Esophagus squamous epithelium (tissue), 4 donors: Measurements from ENCODE around the gene TXLNB.

Source experiments
- POLR2A ChIP-seq, 4 donors: fragments of 450-650 bp; IDR thresholded peaks; one replicate each; pipeline ENCODE4 v1.6.1; 2017; ENCODE audit warnings: antibody characterized with exemption in 4 of 4, mild to moderate bottlenecking in 4 of 4, moderate library complexity in 3 of 4
- TF ChIP-seq, protein P1 (sequence below), 6 experiments: fragments of 450-650 bp in 4 of 6; fragments of 200-600 bp in 2 of 6; sonication (generic) in 2 of 6; IDR thresholded peaks; one replicate each; pipeline ENCODE4 v1.5.1; 2016 to 2019; ENCODE audit warnings: antibody characterized with exemption in 6 of 6, mild to moderate bottlenecking in 4 of 6, moderate library complexity in 4 of 6

DNA sequence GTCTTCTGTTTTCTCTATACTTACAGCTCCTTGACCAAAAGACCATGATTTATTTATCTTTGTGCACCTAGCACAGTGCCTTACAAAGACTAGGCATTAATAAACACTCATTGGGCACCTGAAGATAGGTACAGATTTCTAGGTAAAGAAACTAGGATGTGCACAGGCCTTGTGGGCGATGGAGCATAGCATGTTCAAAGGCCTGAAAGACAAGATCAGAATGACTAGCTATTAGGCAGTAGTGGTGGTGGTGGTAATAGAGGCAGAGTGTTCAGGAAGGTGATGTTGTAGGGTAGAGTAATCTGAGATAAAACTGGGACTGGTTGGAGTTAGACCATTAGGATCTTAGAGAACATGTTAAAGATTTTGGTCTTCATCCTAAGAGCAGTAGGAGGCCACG lies 3.9 kb downstream of the TXLNB start:
- TF ChIP-seq POLR2A (IDR thresholded peaks at IDR 0.05): no peak
- TF ChIP-seq, protein P1, sequence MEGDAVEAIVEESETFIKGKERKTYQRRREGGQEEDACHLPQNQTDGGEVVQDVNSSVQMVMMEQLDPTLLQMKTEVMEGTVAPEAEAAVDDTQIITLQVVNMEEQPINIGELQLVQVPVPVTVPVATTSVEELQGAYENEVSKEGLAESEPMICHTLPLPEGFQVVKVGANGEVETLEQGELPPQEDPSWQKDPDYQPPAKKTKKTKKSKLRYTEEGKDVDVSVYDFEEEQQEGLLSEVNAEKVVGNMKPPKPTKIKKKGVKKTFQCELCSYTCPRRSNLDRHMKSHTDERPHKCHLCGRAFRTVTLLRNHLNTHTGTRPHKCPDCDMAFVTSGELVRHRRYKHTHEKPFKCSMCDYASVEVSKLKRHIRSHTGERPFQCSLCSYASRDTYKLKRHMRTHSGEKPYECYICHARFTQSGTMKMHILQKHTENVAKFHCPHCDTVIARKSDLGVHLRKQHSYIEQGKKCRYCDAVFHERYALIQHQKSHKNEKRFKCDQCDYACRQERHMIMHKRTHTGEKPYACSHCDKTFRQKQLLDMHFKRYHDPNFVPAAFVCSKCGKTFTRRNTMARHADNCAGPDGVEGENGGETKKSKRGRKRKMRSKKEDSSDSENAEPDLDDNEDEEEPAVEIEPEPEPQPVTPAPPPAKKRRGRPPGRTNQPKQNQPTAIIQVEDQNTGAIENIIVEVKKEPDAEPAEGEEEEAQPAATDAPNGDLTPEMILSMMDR (IDR thresholded peaks at IDR 0.05): no peak
